NCI-H187 treated with DMSO at 0.1 percent for 48 hours (cell line): ENCODE data around the gene EMILIN3.
A peak's percentile ranks its signal among the peaks of the same experiment; 100 is the strongest.

Source experiments
- DNase-seq: peaks from one replicate; lab custom pipeline; 2025; lab: John Stamatoyannopoulos, UW

Gene EMILIN3

GRCh38 chr20:41347523-41348429 lies 18.8 kb downstream of the EMILIN3 start:
- no peak for DNase-seq

DNA sequence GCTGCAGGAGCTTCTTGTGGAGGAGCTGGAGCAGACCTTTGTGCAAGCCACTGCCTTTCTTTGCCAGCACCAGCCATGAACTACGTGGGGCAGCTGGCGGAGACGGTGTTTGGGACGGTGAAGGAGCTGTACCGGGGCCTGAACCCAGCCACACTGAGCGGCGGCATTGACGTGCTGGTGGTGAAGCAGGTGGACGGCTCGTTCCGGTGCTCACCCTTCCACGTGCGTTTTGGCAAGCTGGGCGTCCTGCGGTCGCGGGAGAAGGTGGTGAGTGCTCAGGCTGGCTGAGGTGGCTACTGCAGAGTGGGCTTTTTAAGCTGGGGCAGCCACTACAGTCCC lies 20.9 kb downstream of the EMILIN3 start:
- no peak for DNase-seq

- no peak for DNase-seq
These were observed 21.5 kb downstream of the EMILIN3 start for GRCh38 chr20:41344938-41345728.

DNA sequence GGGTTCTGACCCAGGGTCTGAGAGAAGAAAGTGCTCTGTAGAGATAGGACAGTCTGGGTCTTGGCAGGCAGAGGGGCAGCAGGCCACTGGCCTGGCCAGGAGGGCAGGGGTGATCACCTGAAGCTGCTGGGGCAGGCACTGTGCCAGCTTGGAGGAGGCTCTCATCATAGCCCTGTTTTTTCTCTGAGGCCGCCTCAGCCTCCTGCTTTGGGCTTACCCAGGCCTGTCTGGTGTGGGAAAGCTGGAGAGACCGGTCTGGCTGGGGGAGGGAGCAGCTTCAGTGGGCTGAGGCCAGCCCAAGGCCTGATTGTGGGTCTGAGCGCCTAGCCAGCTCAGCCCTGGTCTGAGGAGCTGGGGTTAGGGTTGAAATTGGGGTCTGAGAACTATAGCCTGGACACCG lies 22.1 kb downstream of the EMILIN3 start:
- no peak for DNase-seq

DNA sequence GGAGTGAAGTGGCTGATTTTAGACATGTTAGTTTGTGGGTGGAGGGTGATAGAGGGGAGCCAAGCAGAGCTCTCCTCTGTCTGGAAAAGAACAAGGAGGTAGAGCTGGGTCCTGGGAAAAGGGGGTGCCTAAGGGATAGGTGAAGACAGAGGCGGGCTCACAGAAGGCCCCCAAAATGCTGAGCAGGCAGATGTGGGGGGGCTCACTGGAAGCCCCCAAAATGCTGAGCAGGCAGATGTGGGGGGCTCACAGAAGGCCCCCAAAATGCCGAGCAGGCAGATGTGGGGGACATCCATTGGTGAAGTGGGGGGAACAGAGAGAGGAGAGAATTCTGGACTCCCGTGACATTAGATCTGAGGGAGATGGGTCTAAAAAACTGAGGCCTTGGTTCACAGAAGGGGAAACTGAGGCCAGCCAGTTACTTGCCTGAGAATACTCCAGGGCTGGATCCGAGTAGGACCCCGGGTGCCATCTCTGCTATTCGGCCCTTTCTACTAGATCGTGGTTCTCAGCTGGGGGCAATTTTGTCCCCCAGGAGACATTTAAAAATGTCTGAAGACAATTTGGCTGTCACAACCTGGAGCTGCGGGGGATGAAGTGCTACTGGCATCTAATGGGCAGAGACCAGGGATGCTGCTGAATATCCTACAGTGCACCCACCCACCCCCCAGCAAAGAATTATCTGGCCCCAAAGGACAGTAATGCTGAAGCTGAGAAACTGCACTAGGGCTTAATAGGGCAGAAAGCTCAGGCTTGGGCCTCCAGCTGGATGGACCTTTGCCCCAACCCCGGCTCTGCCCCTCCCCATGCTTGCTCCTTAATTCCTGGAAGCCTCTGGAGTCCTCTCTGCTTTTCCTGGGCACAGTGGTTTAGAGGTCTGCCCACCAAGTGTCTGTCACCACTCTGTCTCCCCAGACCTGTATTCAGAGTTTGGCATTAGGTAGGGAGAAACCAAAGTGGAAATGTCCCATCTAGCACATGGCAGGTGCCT lies 23.8 kb downstream of the EMILIN3 start:
- no peak for DNase-seq

DNA sequence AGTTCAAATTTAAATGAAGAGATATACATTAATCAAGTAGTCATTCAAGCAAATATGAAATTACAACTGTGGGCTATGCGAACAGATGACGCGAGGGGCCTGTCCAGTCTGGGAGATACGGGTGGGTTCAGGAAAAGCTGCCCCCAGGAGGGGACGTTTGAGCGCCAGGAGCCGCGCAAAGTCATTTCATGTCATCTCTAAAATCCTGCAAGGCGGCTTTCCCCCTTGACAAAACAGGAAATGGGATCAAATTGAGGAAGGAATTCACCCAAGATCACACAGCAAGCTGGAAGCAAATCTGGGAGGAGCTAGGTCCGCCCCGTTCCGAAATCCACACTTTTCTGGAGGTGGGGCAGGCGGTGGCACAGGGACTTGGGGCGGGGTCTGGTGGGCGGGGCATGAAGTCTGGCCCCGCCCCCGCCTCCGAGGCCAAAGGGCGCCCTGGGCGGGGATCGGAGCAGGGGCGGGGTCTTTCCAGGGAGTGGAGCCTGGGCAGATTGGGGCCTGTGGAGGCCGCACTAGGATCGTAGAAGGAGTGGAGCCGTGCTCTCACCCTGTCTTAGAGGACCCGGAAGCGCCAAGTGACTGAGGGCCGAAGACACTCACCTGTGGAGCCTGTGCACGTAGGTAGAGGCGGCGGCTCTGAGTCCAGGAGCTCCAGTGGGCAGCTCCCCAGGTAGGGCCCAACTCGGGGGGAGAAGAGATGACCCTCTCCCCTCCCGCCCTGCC lies 26.1 kb downstream of the EMILIN3 start, which contains the start of gene LPIN3:
TSS of gene LPIN3 (plus strand) at position 495 of the 729 bp plus-strand sequence. CDS start 4,983 bp downstream, outside the sequence.
- peak; percentile 48 for DNase-seq

DNA sequence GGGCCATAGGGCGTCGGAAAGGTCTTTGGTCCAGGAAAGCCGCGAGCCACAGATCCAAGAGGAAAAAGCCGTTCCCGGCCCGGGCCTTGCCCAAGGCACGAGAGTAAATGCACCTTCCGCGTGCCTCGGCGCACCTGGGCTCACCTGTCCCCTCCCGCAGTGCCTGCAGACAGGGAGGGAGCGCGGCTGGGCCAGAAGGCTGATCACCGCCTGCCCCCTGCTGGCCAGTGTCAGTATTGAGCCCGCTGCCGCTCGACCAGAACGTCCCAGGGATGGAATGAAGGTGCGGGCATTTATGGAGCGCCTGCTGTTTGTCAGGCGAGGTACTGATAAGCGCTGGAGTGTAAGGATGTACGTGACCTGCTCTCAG lies 26.7 kb downstream of the EMILIN3 start:
- peak; percentile 47 for DNase-seq

DNA sequence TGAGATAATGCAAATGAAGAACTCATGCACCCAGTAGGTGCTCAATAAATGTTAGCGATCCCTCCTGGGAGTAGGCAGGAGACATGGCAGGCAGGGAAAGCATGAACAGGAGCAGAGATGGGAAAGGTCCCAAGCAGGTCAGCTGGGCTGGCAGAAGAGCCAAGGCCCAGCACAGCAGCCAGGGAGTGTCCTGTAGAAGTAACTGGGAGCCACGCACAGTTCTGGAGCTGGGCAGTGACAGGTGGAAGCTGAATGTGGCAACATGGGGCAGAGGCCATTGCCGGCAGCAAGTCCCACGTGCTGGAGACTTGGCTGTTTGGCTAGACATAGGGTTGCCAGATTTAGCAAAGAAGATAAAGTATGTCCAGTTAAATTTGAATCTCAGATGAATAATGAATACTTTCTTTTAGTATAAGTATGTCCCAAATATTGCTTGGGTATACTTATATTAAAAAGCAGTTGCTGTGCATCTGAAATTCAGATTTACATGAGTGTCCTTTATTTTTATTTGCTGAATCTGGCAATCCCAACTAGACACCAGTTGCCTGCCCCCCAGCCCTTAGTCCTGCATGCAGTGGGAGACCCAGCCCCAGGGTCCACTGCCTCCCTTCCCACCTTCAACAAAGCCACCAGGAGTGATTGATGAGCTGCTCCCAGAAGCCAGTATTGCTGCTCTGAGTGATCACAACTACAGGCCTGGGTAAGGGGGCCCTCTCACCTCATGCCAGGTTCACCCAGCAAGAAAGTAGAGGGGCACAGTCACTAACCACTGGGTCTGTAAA lies 29.7 kb downstream of the EMILIN3 start:
- DNase-seq, result no peak

DNA sequence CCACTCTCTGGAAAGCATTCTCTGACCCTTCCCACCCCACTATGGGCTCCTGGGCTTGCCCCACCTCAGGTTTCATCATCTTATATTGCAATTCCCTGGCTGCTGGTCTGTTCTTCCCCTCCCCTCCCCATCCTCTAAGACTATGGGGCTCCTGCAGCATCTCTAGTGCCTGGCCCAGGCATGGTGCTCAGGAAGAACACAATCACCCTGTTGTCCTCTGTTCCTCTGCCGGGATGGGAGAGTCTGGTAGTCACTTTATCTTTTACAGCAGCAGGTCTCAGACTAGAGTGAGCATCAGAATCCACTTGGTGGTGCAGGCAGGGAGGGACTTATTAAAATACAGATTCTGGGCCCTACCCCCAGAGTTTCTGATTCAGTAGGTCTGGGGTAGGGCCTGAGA lies 31.0 kb downstream of the EMILIN3 start:
- DNase-seq, result no peak

- DNase-seq, result no peak
These were observed 31.9 kb downstream of the EMILIN3 start for GRCh38 chr20:41334443-41335421.

DNA sequence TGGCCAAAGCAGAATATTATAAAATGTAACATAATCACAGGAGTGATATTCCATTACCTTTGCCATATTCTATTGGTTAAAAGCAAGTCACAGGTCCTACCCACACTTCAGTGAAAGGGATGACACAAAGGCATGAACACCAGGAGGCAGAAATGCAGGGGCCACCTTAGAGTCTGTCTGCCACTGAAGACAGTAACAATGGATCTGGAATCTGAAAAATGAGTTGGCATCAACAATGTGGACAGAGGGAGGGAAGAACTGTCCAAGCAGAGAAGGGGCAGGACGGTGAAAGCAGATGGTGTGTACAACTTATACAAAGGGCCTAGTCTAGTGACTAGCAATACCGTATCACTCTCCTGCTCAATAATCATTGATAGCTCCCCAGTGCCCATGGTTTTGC lies 32.6 kb downstream of the EMILIN3 start:
- DNase-seq, result no peak

DNA sequence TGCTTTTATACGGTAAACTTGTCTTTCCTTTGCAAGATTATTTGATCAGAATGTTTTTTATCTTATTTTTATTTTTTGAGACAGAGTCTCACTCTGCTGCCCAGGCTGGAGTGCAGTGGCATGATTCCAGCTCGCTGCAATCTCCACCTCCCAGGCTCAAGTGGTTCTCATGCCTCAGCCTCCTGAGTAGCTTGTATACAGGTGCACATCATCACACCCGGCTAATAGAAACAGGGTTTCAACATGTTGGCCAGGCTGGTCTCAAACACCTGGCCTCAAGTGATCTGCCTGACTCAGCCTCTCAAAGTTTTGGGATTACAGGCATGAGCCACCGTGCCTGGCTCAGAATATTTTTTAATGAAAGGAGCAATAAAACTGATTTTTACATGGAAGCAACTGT lies 34.9 kb downstream of the EMILIN3 start:
- DNase-seq, result no peak

- DNase-seq, result no peak
These were observed 35.7 kb downstream of the EMILIN3 start for GRCh38 chr20:41330941-41331340.

GRCh38 chr20:41330343-41330720 lies 36.3 kb downstream of the EMILIN3 start:
- DNase-seq, result no peak

- no peak for DNase-seq
These were observed 36.9 kb downstream of the EMILIN3 start for GRCh38 chr20:41329435-41330342.

DNA sequence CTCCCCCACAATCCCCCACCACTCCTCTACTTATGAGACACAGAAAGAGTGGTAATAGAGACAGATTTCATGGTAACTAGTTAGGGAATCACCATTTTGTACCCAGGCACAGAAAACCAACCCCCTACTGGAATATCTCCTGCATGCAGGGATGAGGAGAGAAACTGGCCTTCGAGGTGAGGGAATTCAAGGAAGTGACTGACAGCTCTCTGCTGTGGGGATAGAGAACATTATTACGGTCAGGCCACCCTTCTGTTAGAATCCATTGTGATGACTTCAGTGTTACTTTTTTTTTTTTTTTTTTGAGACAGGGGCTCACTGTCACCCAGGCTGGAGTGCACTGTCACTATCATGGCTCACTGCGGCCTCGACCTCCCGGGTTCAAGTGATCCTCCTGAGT lies 39.4 kb downstream of the EMILIN3 start:
- no peak for DNase-seq

DNA sequence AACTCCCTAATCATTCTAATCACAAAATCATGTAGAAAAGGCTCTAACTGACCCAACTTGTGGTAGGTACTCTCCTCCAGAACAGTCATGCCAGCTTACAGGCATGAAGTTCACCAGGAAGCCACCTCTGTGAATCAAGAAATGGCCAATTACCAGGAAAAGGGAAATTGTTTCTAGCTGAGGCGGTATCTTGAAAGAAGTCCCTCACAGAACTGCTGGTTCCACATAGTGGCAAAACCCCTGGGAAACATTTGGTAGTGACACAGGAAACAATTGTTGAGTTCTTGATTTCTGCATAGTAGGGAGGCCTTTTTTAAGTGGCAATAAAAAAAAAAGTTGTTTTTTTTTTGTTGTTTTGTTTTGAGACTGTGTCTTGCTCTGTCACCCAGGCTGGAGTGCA lies 45.6 kb downstream of the EMILIN3 start:
- DNase-seq, result no peak

- no peak for DNase-seq
These were observed 46.2 kb downstream of the EMILIN3 start for GRCh38 chr20:41320441-41320840.
